GM10266 (cell line): Measurements from ENCODE around the gene CNOT11.
A peak's percentile ranks its signal among the peaks of the same experiment; 100 is the strongest.
"Not testable (repeated sequence)": the region's sequence is repeated elsewhere in the genome, so short reads cannot be mapped to it uniquely, and the experiment has no call there.

Experiments
- DNase-seq: peaks from one replicate; pipeline ENCODE4 v3.0.0; 2012; ENCODE audit errors: extremely low spot score
- TF ChIP-seq, protein P1 (sequence below): IDR thresholded peaks from 2 replicates; pipeline ENCODE4 v1.5.1; 2012; ENCODE audit warnings: mild to moderate bottlenecking, low read depth; ENCODE audit not compliant: control insufficient read depth, insufficient read depth; ENCODE audit errors: missing control alignments

The CNOT11 gene

DNA sequence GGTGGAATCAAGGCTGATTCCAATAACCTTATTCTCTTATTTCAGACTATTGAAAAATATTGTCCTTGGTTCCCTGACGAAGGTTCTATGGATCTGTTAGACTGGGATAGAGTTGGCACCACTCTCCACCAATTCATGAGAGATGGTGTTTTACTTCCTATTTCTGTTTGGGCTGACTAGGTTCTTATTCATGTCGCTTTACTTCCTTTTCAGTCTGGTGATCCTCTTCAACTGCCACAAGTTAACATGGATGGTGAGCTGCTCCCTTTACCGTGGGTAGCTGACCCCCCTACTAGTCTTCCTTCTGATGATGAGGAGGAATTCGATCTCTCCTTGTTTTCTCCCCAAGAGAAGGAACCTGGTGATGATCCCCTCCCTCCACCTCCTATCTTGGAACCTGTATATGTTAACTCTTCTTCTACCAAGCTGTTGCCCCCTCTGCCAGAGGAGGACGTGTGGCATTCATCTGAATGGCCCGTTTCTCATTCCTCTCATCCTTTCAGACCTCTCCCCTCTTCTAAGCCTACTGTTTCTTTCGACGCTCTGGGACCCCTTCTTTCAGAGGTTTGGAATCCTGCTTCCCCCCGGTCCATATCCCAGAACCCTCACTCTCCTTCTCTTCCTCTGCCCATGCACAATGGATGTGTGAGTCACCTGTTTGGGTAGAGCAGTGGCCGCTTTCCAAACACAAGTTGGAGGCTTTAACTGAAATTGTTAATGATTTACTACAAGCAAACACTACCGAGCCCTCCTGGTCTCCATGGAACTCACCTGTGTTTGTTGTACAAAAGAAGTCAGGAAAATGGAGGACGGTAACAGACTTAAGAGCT lies 13.5 kb upstream of the CNOT11 start:
- TF ChIP-seq, protein P1, sequence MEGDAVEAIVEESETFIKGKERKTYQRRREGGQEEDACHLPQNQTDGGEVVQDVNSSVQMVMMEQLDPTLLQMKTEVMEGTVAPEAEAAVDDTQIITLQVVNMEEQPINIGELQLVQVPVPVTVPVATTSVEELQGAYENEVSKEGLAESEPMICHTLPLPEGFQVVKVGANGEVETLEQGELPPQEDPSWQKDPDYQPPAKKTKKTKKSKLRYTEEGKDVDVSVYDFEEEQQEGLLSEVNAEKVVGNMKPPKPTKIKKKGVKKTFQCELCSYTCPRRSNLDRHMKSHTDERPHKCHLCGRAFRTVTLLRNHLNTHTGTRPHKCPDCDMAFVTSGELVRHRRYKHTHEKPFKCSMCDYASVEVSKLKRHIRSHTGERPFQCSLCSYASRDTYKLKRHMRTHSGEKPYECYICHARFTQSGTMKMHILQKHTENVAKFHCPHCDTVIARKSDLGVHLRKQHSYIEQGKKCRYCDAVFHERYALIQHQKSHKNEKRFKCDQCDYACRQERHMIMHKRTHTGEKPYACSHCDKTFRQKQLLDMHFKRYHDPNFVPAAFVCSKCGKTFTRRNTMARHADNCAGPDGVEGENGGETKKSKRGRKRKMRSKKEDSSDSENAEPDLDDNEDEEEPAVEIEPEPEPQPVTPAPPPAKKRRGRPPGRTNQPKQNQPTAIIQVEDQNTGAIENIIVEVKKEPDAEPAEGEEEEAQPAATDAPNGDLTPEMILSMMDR, result no peak
- no peak for DNase-seq

DNA sequence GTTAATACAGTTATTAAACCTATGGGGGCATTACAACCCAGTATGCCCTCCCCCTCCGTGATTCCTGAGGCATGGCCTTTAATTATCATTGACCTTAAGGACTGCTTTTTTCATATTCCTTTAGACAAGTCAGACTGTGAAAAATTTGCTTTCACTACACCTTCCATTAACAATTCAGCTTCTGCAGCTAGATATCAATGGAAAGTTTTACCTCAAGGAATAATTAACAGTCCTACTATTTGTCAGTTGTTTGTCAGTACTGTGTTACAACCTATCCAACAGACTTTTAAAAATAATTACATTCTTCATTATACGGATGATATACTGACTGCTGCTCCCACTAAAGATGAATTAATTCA lies 12.9 kb upstream of the CNOT11 start:
- DNase-seq, result not testable (repeated sequence)

DNA sequence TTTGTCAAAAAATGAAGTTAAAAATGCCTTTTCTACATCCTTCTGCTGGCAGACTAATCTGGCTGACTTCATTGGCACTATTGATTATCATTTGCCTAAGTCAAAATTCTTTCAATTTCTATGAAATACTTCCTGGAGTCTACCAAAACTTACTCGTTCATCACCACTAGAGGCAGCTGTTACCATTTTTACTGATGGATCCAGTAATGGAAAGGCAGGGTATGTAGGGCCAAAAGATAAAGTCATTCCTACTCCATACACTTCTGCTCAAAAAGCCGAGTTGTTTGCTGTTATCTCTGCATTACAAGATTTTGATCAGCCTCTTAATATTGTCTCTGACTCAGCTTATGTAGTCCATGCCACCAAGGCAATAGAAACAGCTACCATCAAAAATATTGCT lies 12.0 kb upstream of the CNOT11 start:
- DNase-seq, result not testable (repeated sequence)
- TF ChIP-seq, protein P1, result peak; percentile 41

DNA sequence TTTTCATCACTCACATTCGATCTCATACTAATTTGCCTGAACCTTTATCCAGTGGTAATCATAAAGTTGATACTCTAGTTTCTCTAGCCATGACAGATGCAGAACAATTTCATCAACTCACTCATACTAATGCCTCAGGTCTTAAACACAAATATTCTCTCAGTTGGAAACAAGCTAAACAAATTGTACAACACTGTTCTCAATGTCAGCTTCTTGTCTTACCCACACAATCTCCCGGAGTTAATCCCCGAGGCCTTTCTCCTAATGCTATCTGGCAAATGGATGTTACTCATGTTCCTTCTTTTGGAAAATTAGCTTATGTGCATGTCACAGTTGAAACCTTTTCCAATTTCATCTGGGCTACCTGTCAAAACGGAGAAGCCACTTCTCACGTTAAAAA lies 11.5 kb upstream of the CNOT11 start:
- TF ChIP-seq, protein P1, result no peak
- no peak for DNase-seq

DNA sequence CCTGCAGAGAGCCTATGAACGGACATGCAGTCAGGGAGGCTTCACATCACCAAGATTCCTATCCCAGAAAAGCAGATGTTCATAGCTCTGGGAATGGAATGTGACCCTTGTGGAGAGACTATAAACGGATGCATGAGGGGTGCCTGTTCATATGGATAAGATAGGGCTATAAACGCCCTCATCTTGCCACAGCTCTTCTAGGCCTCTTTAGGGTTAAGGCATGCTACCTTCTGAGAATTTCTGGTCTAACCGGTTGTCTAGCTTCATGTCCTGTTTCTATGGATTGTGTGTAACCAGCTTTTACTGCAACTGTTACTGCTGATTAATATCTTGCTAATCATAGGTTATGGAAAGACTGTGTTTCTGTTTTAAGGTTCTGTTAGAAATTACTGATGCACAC lies 8.3 kb upstream of the CNOT11 start:
- not testable (repeated sequence) for DNase-seq

DNA sequence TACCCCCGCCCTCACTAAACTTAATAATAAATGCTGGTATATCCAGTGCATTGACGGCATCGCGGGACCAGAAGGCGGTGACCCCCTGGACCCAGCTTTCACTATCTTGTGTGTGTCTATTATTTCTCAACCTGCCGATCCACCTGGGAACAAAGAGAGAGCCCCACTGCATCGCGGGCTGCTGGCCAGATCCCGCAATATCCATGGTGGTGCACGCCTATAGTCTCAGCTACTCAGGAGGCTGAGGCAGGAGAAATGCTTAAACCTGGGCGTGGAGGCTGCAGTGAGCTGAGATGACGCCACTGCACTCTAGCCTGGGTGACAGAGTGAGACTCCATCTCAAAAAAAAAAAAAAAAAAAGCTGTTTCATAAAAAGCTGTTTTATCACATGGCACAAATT lies 7.8 kb upstream of the CNOT11 start:
- not testable (repeated sequence) for DNase-seq

DNA sequence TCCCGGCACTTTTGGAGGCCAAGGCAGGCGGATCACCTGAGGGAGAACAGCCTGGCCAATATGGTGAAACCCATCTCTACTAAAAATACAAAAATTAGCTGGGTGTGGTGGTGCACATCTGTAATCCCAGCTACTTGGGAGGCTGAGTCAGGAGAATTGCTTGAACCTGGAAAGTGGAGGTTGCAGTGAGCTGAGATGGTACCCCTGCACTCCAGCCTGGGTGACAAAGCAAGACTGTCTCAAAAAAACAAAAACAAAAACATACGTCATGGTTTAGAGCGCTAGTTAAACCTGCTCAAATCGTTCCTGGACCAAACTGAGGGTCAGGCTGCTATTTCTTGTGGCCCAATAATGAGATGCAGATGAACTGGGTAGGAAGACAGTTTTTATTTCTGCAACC lies 7.2 kb upstream of the CNOT11 start:
- not testable (repeated sequence) for DNase-seq

DNA sequence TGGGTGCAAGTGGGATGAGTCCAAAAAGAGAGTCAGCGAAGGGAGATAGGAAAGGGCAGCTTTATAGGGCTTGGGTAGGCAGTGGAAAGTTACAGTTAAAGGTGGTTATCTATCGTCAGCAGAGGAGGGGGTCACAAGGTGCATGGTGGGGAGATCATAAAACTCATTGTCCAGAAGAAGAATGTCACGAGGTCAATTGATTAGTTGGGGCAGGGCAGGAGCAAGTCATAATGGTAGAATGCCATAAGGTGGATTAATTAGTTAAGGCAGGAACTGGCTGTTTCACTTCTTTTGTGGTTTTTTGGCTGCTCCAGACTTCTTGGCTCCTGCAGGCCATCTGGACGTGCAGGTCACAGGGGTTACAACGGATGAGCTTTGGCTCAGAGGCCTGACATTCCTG lies 3.9 kb upstream of the CNOT11 start:
- DNase-seq, result not testable (repeated sequence)

DNA sequence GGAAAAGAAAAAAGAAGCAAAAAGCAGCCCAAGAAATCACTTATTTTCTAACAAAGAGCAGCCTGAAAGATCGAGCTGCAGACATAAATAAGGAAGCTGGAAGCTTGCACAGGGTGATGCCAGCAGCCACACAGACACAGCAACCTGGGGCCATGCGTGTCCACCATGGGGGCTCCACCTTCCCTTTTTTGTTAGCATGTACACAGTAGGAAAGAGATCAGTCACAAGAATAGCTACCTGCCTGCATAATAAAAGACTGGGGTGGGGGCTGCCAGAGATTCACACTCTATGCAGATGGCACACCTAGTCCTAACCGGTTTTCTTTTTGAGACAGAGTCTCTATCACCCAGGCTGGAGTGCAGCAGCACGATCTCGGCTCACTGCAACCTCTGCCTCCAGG lies 2.9 kb upstream of the CNOT11 start:
- TF ChIP-seq, protein P1, result no peak
- no peak for DNase-seq

DNA sequence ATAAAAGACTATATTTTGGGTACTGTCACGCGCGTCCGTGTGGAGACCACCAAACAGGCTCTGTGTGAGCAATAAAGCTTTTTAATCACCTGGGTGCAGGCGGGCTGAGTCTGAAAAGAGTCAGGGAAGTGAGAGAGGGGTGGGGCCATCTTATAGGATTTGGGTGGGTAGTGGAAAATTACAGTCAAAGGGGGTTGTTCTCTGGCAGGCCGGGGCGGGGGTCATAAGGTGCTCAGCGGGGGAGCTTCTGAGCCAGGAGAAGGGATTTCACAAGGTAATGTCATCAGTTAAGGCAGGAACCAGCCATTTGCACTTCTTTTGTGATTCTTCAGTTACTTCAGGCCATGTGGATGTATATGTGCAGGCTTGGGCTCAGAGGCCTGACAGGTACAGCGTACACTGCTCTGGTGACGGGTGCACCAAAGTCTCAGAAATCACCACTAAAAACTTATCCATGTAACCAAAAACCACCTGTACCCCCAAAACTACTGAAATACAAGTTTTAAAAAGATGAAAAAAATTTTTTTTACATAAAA lies 1.4 kb upstream of the CNOT11 start:
- not testable (repeated sequence) for DNase-seq

DNA sequence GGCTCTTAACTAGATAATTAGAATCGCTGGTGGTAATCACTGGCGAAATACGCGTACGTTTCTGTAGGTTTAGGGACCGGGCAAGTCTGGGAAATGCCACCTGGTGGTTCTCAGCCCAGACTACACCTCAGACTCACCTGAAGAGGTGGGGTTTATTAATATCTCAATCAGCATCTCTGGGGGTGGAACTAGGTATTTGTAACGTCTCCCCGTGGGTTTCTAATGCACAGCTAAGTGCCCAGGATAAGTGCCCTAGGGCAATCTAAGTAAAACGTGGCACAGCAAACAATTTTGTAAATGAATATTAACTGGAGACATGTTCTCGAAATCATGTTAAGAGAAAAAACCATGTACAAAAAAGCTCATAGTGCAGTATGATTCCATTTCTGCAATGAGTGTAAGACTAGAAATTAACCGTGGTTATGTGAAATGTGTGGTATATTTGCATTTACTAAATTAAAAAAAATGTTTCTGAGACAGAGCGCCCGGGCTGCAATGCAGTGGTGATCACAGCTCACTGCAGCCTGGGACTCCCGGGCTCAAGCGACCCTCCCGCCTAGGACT lies 760 bp upstream of the CNOT11 start:
- TF ChIP-seq, protein P1, result no peak
- no peak for DNase-seq
